Measurements from ENCODE around the gene SERTAD2.

- no peak for TF ChIP-seq CTCF (IDR thresholded peaks at IDR 0.05)
- TF ChIP-seq POLR2A (IDR thresholded peaks at IDR 0.05): no peak
These were observed 38.4 kb downstream of the SERTAD2 start for GRCh38 chr2:64615192-64615763.
